Measurements from ENCODE around the gene COA7. TPM values are rescaled to one million over a fixed set of nuclear protein-coding genes. Genes with fewer than 3 reads are reported as not detected.

The COA7 gene
- total and polyA plus RNA-seq, 2 donors from 2014 or later: 12.2 to 19.1 TPM

- Histone ChIP-seq H3K36me3 (ENCODE audit: control insufficient read depth in 2 of 3, insufficient read depth in 3 of 3, low read length in 3 of 3) (no peaks in the 10 kb centered on the region), H3K9ac (ENCODE audit: low read length in 3 of 3) (no peak overlapping the region), H3K9me3 (ENCODE audit: control insufficient read depth in 2 of 3, insufficient read depth in 1 of 3, low read length in 3 of 3) (no peaks in the 10 kb centered on the region), H3K4me3 (ENCODE audit: low read length in 3 of 3) (no peak overlapping the region), H3K4me1 (ENCODE audit: control insufficient read depth in 2 of 3, insufficient read depth in 2 of 3, low read depth in 1 of 3, low read length in 3 of 3) (no peaks in the 10 kb centered on the region), H3K27me3 (ENCODE audit: control insufficient read depth, insufficient read depth, low read length) (no peaks in the 10 kb centered on the region), H3K27ac (ENCODE audit: low read depth in 2 of 2, low read length in 2 of 2) (no peak overlapping the region)
- no peak for TF ChIP-seq CTCF (IDR thresholded peaks at IDR 0.05; ENCODE audit: borderline replicate concordance, extremely low read depth, insufficient read depth)
- FAIRE-seq: no peak
- intact Hi-C loops (cut with DNase I): no loop called here
- peak in 2 of 5 donors; percentile 21 to 67 for DNase-seq
Observed at GRCh38 chr1:52659851-52660596, 38.1 kb downstream of the COA7 start.

GRCh38 chr1:52659356-52659755 lies 38.8 kb downstream of the COA7 start:
- H3K36me3 ChIP-seq (ENCODE audit: control insufficient read depth in 2 of 3, insufficient read depth in 3 of 3, low read length in 3 of 3): no peaks in the 10 kb centered on the region
- TF ChIP-seq CTCF (IDR thresholded peaks at IDR 0.05; ENCODE audit: borderline replicate concordance, extremely low read depth, insufficient read depth): no peak
- no peaks in the 10 kb centered on the region for H3K27me3 ChIP-seq (ENCODE audit: control insufficient read depth, insufficient read depth, low read length)
- H3K9me3 ChIP-seq (ENCODE audit: control insufficient read depth in 2 of 3, insufficient read depth in 1 of 3, low read length in 3 of 3): no peaks in the 10 kb centered on the region
- intact Hi-C loops (cut with DNase I): no loop called here
- H3K4me1 ChIP-seq (ENCODE audit: control insufficient read depth in 2 of 3, insufficient read depth in 2 of 3, low read depth in 1 of 3, low read length in 3 of 3): no peaks in the 10 kb centered on the region
- H3K9ac ChIP-seq (ENCODE audit: low read length in 3 of 3): no peak overlapping the region
- FAIRE-seq: no peak
- no peak for DNase-seq
- H3K27ac ChIP-seq (ENCODE audit: low read depth in 2 of 2, low read length in 2 of 2): no peak overlapping the region
- H3K4me3 ChIP-seq (ENCODE audit: low read length in 3 of 3): no peak overlapping the region

- H3K9me3 ChIP-seq (ENCODE audit: control insufficient read depth in 2 of 3, insufficient read depth in 1 of 3, low read length in 3 of 3): no peaks in the 10 kb centered on the region
Observed at GRCh38 chr1:52658795-52659194, 39.4 kb downstream of the COA7 start.

More at GRCh38 chr1:52658795-52659194, 39.4 kb downstream of the COA7 start:
- Histone ChIP-seq H3K9ac (ENCODE audit: low read length in 3 of 3) (no peak overlapping the region), H3K36me3 (ENCODE audit: control insufficient read depth in 2 of 3, insufficient read depth in 3 of 3, low read length in 3 of 3) (no peaks in the 10 kb centered on the region), H3K4me1 (ENCODE audit: control insufficient read depth in 2 of 3, insufficient read depth in 2 of 3, low read depth in 1 of 3, low read length in 3 of 3) (no peaks in the 10 kb centered on the region), H3K27me3 (ENCODE audit: control insufficient read depth, insufficient read depth, low read length) (no peaks in the 10 kb centered on the region), H3K27ac (ENCODE audit: low read depth in 2 of 2, low read length in 2 of 2) (no peak overlapping the region), H3K4me3 (ENCODE audit: low read length in 3 of 3) (no peak overlapping the region)
- intact Hi-C loops (cut with DNase I): no loop called here
- no peak for FAIRE-seq
- TF ChIP-seq CTCF (IDR thresholded peaks at IDR 0.05; ENCODE audit: borderline replicate concordance, extremely low read depth, insufficient read depth): no peak
- DNase-seq: no peak

Measured in kidney (tissue), 14 donors.